Stimulated activated CD8-positive, alpha-beta memory T cell treated with anti-CD3 and anti-CD28 coated beads, Interleukin-15, amount 100 ng/mL, for 1 hour (primary cell): ENCODE measurements around the gene ASTN2.

Source experiments
- DNase-seq: peaks from one replicate; pipeline ENCODE4 v3.0.0-alpha.2; 2020; ENCODE audit warnings: low read depth

The ASTN2 gene

DNA sequence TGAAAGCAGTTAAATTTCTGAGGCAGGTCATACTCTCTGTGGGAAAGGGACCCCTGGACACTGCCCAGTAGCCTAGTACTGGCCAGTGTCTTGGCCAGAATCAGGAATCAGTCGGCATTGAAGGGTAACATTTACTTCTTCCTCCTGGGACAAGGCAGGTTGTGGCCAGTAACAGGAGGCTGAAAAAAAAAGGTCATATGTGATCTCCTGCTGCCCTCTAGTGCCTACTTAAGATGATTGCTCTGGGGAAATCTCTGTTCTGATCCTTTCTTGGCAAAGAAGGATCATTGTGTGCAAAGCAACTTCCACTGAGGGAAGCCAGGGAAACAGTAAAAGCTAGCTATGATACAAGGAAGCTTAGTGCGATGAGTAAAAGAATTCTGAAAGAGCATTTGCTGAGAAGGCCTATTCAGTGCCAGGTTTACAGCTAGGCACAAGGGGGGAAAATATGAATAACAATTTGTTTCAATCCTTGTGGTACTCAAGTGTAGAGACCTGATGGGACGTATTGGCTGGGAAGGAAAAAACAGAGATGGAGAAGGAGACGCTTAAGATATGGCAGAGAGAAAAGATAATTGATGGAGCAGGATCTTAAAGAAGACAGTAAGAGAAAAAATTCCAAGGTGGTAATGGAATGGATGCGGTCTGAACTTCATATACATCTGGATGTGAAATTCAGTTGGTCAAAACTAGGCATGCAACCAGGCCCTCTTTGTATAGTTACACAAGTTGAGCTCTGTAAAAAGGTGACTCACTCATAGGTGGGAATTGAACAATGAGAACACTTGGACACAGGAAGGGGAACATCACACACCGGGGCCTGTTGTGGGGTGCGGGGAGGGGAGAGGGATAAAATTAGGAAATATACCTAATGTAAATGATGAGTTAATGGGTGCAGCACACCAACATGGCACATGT lies 753.6 kb downstream of the ASTN2 start:
- DNase-seq = no peak

DNA sequence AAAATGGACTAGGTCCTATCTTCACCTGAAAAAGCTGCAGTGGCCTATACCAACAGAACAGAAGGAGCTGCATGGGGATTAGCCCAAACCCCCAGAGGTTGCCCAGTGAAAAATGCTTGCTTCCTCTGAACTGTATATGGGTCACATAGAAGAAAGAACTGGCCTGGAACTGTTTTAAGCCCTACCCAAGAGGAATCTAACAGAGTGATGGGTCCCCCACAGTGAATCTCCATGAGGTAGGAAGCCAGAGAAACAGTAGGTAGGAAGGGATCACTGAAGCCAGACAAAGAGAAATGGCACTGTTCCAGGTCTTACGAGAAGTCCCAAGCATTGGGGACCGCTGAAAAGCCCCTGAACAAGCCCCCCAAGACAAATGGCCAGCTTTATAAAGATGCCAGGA lies 756.6 kb downstream of the ASTN2 start:
- DNase-seq = no peak

DNA sequence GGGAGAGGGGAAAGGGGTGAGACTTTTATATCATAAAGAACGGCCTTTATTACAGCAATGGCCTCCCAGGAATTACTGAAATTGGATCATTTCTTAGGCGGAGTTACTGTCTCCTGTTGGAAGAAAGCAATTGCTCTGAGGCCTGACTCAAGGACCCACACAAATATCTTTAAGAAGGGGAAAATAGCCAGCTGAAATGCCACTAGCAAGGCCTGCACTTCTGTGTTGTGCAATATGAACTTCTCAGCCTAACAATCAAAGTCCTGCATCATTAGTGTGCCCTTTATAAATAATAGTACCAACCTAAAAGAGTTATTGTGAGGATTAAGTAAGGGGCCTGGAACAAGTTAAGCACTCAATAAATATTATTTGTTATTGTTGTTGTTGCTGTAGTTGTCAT lies 757.9 kb downstream of the ASTN2 start:
- no peak for DNase-seq

DNA sequence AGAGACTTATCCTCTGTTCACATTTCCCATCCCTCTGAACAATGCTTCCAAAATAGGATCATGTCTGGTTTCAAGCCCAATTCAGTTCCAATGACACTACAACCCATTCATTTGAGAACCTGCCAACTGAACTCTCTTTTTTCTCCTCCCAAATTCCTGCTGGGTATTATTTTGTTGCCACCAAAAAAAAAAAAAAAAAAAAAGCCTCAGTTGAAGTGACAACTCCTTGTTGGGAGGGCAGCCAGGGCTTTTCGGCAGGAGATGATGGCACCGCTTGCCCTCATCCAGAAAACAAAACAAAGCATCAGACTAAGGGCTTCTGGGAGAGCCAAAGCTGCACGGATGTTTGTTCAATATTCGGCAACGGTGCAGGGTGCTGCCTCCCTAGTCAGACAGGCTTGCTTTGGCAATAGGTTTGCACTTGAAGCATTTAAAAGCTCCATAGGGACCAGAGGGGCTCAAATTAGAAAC lies 758.3 kb downstream of the ASTN2 start:
- no peak for DNase-seq

DNA sequence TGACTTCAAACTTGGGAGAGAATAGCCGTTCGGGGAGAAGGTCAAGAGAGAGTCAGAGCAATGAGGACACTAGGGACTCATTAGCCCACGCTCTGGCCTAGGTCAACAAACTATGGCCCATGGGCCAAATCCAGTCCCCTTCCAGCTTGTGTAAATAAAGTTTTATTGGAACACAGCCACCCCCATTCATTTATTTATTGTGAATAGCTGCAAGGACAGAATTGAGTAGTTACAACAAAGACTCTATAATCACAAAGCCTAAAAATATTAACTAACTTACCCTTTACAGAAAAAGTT lies 760.9 kb downstream of the ASTN2 start:
- DNase-seq = no peak

DNA sequence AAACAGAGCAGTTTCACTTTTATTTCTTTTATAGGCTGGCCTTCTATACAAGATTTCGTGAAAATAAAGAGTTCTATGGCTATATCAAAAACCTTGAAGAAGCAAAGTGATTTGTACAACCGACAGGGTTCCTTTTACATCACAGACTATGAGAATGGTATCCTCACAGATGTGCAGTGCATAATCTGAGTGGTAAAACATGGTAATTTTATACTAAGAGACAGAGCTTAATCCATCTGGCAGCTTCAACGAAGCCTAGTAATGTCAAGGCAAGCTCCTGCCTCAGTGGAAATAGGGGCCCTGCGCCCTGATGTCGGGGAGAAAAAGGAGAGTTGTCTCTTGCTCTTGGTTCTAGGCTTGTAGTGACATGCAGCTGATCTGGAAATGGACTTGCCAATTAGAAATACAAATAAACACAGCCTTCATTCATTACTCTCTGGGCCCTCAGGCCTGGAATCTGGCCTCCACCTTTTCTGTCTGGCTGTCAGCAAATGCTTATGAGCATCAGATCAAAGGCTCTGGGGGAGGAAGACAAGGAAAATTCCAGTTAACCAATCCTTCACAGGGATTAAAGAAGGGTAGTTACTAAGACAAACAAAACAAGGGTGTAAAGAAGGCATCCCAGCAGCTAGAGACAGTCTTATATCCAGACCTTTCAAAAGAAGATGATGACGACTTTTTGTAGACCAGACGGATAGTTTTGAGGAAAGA lies 761.4 kb downstream of the ASTN2 start:
- no peak for DNase-seq

DNA sequence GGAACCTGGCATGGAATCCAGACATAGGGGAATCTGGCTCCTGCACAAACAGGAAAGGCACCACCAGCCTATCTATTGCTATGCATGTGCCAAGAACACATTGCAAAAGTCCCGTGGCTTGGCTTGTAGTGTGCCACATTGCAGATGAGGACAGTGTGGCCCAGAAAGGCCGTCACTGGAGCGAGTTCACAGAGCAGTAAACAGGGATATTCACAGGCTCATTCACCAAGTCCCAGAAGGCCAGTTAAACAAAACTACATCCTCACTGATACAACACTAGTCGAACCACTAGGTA lies 767.4 kb downstream of the ASTN2 start:
- DNase-seq = no peak

DNA sequence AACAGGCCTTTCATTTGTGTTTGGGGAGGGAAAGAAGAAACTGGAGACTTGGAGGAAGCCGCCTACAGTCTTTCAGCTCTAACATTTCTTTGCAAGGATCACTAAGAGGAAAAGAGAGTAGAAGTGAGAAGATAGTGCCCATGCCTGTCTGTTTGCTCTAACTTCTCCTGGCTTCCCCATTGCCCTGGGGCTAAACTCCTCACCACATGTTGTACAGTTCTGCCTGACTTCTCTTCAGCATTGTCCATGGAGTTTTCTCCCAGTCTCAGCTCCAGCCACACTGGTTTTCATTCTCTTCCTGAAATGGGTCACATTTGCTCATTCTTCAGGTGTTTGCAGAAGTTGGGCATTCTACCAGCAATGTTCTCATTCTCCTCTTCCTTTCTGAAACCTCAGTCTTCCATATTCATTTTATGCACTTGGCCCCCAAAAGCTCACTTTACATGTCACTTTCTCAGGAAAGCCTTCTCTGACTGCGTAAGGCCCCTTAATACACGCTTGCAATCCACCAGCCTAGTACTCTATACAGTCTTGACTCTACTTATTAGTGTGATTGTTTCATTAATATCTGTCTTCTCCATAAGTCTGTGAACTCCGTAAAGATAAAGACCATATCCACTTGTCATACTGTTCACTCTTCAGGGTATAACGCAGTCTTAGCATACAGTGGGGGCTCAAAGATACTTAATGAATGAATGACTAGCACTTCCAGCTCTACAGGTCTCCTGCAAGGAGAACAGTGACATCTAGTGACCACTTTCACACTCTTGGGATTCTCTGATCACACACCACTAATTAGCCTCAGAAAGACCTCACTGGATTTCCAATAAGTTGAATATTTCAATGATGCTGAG lies 768.0 kb downstream of the ASTN2 start:
- no peak for DNase-seq

DNA sequence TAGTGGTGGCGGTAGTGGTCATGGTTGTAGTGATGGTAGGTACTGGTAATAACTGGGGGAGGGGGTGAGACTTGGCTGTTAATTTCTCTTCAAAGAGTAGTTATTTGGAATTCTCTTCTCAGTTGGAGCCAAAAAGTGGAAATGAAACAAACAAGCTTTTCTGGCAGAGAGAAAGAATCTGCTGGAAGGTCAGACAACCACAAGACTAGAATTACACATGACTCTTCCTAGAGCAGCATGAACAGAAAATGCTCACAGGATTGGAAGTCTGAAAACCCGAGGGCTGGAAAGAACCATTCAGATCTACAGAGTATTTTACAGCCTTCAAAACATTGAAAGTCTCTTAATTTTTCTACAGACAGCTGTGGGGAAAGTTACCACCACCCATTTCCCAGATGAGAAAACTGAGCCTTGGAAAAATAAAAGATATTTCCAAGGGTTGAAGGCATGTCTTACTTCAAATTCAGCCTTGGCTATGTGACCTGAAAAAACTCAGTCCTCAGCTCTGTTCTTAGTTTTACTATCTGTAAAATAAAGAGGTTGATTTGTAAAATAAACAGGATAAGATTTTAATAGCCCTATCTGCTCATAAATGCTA lies 770.7 kb downstream of the ASTN2 start:
- DNase-seq = no peak

DNA sequence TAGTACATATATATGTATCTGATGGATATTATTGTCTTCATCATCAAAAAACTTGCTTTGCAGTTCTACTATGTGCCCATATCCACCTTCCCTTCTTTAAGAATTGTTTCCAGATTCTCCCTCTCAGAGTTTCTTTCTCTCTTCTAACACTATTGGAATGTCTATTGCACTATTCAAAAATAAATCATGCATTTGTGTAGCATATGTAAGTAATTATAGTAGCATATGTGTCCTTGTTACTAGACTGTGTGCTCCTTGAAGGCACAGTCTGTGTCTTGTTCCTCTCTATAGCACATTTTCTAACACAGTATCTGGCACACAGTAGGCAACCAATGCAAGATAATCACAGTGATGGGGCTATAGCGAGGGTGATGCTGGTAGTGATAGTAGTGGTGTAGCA lies 771.2 kb downstream of the ASTN2 start:
- no peak for DNase-seq

DNA sequence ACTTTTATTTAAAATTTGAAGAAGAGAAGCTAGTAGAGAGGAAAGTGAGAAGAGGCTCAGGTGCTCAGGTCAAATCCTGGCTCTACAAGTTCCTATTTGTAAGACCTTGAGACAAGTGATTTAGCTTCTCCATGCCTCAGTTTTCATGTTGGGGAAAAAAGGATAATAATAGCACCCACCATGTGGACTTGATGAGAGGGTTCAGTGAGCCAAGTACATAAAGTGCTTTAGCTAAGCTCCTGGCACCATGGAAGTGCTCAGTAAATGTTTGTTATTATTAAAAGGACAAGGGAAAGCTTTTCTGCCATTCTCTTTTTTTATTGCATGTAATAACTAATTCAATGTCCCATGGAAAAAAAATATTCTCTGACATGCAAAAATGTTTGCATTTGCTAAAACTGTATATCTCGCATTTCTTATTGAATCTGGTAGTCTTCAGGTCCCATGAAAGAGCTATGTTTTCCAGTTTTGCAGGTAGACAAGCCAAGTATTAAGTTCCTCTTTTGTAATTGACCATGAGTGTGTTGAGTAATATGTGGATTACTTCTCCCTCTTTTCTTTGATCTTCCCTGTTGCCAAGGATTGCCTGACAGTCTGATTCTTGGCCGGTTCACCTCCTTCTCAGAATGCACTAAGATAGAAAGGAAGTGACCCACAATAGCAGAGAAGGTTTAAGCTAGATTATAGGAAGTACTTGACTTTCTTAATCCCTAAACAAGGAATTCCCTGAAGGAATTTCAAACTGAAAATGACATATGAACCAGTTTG lies 773.4 kb downstream of the ASTN2 start:
- DNase-seq = no peak

DNA sequence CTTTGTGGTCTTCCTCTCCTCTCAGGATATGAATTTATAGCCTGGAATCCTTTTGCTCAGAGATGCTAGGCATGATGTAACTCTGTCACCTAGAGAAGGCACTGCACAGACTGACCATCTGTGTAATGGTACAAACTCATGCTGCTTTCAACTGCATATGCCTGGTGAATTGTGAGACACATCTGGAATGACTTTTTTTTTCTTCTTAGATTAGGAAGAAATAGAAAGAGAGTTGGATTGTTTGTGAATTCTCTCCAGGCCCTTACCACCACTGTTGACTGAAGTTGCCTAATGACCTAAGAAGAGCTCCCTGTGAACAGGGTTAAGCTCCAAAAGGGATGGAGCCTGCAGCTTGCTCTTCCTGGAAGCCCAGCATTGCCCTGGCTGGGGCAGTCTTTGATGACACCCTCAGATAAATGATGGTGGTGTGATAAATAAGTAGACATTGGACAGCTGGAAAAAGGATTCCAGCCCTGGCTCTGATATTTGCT lies 775.6 kb downstream of the ASTN2 start:
- no peak for DNase-seq

DNA sequence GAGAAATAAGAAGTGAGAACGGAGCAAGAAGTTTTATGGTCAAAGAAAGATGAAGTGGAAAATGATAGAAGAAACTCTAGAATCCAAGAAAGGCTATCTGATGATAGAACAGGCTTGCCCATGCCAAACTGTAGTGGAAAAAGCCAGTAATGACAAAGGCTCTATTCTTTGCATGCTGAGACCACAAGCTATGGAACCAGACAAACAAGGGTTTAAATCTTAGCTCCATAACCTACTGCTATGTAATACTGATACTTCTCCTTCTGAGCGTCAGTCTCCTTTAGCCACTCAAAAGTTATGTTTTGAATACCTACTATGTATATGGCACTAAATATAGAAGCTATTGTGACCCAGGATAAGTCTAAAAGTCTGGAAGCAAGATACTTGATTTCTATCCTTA lies 778.9 kb downstream of the ASTN2 start:
- DNase-seq = no peak

DNA sequence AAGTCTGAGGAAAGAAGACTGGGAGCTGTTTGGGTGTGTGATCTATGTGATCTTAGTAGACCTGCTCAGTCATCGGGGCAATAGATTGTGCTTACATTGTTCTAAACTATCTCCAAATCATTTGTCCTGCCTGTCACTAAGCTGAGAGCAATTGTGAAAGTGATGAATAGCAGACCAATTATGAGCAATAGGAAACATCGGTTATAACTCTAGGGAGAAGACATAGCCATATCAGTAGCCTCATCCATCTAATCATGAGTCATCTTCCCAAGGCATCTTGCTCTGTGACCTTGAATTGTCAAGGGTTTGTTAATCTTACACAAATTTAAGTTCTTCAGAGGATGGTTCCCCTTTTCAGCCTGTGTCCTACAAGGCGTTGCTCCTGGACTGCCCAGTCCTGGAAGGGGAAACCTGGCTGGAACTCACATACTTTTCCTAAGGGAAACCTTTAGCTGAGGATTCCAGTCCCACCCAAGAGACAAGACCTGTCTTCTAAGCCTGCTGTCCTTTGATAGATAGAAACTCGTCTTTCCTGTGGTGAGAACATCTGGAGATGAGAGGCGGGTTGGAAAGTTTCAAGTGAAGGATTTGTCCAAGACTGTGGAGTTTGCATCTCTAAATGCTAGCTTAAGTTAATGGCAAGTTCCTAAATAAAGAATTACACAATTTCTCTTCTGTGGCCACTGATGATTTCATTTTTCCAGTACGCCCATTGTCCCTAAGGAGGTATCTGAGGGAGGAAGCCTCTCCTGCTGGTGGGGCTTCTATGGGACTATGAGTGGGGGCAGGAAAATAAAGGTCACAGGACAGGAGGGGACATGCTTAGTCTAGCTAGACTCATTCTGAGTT lies 781.6 kb downstream of the ASTN2 start:
- no peak for DNase-seq

DNA sequence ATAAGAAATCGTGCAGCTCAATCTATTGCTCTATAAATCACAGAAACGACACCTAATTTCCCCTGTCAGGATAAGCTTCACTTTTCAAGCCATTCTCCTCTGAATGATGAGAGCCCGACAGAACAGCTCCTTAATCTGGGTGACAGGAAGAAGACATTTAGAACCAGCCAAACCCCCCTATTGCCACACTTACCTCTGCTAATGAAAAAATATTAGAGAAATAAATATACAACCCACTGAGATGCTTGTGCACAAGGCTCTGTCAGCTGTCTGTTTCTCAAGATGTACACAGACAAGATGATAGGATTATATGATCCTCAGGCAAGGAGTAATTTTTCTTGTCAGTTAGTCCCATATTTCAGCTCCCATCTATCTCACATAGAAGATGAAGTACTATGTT lies 785.2 kb downstream of the ASTN2 start:
- no peak for DNase-seq

DNA sequence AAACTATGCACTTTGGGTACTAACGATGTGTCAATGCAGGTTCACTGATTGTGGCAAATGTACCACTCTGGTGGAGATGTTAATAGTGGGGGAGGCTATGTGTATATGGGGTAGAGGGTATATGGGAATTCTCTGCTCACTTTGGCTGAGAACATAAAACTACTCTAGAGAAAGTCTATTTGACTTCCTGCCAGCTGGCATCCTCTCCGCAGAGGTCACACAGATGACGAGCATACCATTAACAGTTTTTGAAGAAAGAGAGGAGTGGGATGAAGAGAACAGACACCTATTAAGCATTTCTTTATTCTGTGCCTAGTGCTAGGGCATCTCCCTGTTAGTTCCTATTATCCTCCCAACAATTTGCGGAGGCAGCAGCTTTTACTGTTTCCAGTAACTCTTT lies 786.1 kb downstream of the ASTN2 start:
- DNase-seq = no peak

DNA sequence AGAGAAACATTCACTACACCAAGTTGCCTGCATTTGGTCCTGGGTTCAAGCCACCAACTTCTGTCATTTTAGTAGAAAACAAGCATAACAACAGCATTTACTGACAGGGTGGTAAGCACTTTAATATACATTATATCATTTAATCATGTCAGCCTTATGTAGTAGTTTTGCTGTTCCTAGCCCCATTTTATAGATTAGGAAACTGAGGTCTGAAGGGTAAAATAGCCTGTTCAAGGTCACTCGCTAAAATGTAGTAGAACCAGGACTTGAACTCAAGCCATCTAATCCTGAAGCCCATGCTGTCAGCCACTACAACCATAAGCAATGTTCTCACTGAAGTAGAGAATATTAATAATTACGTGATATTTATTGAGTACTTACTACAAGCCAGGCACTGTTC lies 787.4 kb downstream of the ASTN2 start:
- no peak for DNase-seq

DNA sequence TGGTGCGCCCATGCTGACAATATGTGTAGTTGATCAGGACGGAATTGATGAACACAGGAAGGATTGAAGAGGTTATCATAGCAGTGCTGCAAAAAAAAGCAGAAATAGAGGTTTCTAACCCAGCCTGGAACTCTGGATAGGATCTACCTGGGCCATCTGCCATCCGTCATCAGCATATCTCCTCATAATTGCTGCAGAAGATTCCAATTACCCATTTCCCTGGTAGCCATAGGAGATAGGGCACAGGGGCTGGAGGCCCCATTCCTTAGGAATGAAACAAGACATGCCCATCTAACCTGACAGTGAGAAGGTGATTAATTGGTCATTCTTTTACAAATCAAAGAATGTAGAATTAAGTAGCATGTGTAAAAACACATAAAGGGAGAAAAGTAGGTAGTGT lies 788.1 kb downstream of the ASTN2 start:
- DNase-seq = no peak

DNA sequence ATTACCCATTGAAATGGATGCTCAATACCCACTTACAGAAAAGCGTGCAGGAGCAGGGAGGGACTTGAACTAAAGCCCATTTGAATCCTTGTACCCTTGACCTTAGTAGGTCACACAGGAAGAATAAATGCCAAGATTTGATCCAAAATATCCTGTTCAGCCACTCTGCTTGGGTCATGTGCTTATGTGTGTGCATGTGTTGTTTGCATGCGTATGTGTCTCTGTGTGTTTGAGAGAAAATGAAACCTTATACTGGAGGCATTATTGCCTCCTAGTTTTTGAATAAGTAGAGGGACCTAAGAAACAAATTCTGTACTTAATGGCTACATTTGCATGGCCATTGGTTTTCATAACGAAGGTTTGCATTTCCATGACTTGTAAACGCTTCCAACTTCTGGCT lies 791.1 kb downstream of the ASTN2 start:
- no peak for DNase-seq

DNA sequence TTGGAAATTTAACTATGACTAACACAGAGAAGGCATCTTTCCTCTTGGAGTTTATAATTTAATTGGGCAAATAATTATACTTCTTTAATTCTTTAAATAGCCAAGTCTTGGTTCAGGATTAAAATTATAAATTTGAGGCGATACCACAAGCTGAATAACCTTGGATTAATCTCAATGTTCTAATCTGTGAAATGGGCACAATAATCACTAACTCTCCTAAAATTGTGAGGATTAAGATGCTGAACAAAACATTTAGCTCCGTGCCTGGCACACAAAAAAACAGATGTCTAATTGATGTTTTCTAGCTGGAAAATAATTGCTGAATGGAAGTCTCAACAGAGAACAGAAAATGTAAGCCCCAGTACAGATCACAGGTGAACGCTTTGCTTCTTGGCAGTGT lies 797.5 kb downstream of the ASTN2 start:
- DNase-seq = no peak
